ENCODE results near the gene MDC1.

The MDC1 gene

GRCh38 chr6:30714263-30714662 is 2.8 kb downstream of the MDC1 start:
- H3K27ac ChIP-seq (ENCODE audit: extremely low read depth, low read depth, low read length), result no peak overlapping the region
- H3K36me3 ChIP-seq (ENCODE audit: control insufficient read depth in 2 of 2, insufficient read depth in 1 of 2, low read length in 2 of 2), result peaks cover 34 to 66% of the 10 kb centered on the region in 2 experiments
- ChIA-PET CTCF (interaction anchor here (0.7 to 5.0 kb wide), 4 partner anchors 34 to 163 kb away, joined by 3 to 32 read pairs (median 5); no protein-coding TSS in a partner anchor), POLR2A (interaction anchor here (1.3 kb wide), 1 partner anchor 10 kb away, joined by 3 read pairs; no protein-coding TSS in a partner anchor)
- H3K4me1 ChIP-seq (ENCODE audit: control insufficient read depth, insufficient read depth, low read length), result peaks cover 4% of the 10 kb centered on the region
- no peaks in the 10 kb centered on the region for H3K9me3 ChIP-seq (ENCODE audit: control insufficient read depth, insufficient read depth, low read depth, low read length)
- H3K4me3 ChIP-seq (ENCODE audit: low read depth, low read length), result no peak overlapping the region
- TF ChIP-seq ZNF776 (tag by site-specific recombination; IDR thresholded peaks at IDR 0.05; ENCODE audit: borderline replicate concordance) (no peak), ZNF23 (tag by site-specific recombination; IDR thresholded peaks at IDR 0.05; ENCODE audit: borderline replicate concordance) (no peak), ZNF777 (tag by site-specific recombination; IDR thresholded peaks at IDR 0.05; ENCODE audit: borderline replicate concordance) (no peak)

GRCh38 chr6:30712441-30712945 is 4.6 kb downstream of the MDC1 start:
- CTCF ChIA-PET, result interaction anchor here (0.5 to 5.0 kb wide), 11 partner anchors 8 to 374 kb away, joined by 3 to 32 read pairs (median 4); partner anchors contain the start of gene DHX16
- H3K27ac ChIP-seq (ENCODE audit: extremely low read depth, low read depth, low read length), result no peak overlapping the region

More at GRCh38 chr6:30712441-30712945, 4.6 kb downstream of the MDC1 start:
- POLR2A ChIA-PET, result interaction anchor here (0.5 to 1.4 kb wide), 5 partner anchors 9 to 30 kb away, joined by 3 to 5 read pairs (median 4); partner anchors contain the start of gene NRM
- Histone ChIP-seq H3K4me1 (ENCODE audit: control insufficient read depth, insufficient read depth, low read length) (peaks cover 8% of the 10 kb centered on the region), H3K9me3 (ENCODE audit: control insufficient read depth, insufficient read depth, low read depth, low read length) (no peaks in the 10 kb centered on the region), H3K36me3 (ENCODE audit: control insufficient read depth in 2 of 2, insufficient read depth in 1 of 2, low read length in 2 of 2) (peaks cover 52 to 80% of the 10 kb centered on the region in 2 experiments), H3K4me3 (ENCODE audit: low read depth, low read length) (no peak overlapping the region)
- TF ChIP-seq ZNF391 (tag by site-specific recombination; IDR thresholded peaks at IDR 0.05; ENCODE audit: borderline replicate concordance, low read depth) (no peak), ZEB2 (tag by site-specific recombination; IDR thresholded peaks at IDR 0.05) (no peak), SP2 (tag by site-specific recombination; IDR thresholded peaks at IDR 0.05) (no peak), ZNF830 (tag by site-specific recombination; IDR thresholded peaks at IDR 0.05; ENCODE audit: low read depth) (no peak), ZBTB1 (tag by site-specific recombination; IDR thresholded peaks at IDR 0.05) (no peak), TCF7L2 (IDR thresholded peaks at IDR 0.05; ENCODE audit: borderline replicate concordance, low read depth, low read length) (no peak), ZNF10 (tag by site-specific recombination; IDR thresholded peaks at IDR 0.05) (no peak), MEIS1 (CRISPR knock-in tag; IDR thresholded peaks at IDR 0.05; ENCODE audit: borderline replicate concordance) (no peak), ZBTB21 (tag by site-specific recombination; IDR thresholded peaks at IDR 0.05) (no peak), ZNF571 (tag by site-specific recombination; IDR thresholded peaks at IDR 0.05) (no peak), ZNF350 (tag by site-specific recombination; IDR thresholded peaks at IDR 0.05) (no peak), ZNF169 (tag by site-specific recombination; IDR thresholded peaks at IDR 0.05) (no peak), ZNF747 (tag by site-specific recombination; IDR thresholded peaks at IDR 0.05) (no peak), ZNF423 (tag by site-specific recombination; IDR thresholded peaks at IDR 0.05) (no peak), PRDM2 (tag by site-specific recombination; IDR thresholded peaks at IDR 0.05; ENCODE audit: borderline replicate concordance) (no peak), ZBTB10 (tag by site-specific recombination; IDR thresholded peaks at IDR 0.05) (no peak), ZBTB44 (tag by site-specific recombination; IDR thresholded peaks at IDR 0.05) (no peak), ZNF138 (tag by site-specific recombination; IDR thresholded peaks at IDR 0.05; ENCODE audit: borderline replicate concordance) (no peak), ZNF140 (tag by site-specific recombination; IDR thresholded peaks at IDR 0.05) (no peak)
